Measurements from ENCODE around the gene PLCL2. TPM values are rescaled to one million over a fixed set of nuclear protein-coding genes. Genes with fewer than 3 reads are reported as not detected.

PLCL2 gene
- total and polyA plus RNA-seq, 2 experiments from 2014 or later = 1.6 to 9.7 TPM

DNA sequence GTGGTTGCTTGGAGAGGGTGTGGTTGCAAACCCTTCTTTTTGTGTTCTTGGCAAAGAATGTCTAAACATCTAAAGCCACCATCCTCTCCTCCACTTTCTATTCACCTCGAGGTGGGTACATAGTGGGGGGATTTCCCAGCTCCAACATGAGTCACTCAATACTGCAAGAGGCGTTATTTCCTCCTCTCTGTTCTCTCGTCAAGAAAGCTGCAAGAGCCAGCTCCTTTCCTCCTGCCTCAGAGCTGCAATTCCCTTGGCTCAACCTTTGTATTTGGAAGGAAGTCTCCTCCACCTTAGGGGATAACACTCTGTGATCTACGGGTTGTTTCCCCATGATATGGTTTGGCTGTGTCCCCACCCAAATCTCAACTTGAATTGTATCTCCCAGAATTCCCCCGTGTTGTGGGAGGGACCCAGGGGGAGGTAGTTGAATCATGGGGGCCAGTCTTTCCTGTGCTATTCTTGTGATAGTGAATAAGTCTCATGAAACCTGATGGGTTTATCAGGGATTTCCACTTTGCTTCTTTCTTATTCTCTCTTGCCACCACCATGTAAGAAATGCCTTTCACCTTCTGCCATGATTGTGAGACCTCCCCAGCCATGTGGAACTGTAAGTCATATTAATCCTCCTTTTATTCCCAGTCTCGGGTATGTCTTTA is 138.4 kb downstream of the PLCL2 start (continued):
- TF ChIP-seq EZH2 (IDR thresholded peaks at IDR 0.05; ENCODE audit: low read depth, unreplicated experiment) = no peak
- TF ChIP-seq, protein P1, sequence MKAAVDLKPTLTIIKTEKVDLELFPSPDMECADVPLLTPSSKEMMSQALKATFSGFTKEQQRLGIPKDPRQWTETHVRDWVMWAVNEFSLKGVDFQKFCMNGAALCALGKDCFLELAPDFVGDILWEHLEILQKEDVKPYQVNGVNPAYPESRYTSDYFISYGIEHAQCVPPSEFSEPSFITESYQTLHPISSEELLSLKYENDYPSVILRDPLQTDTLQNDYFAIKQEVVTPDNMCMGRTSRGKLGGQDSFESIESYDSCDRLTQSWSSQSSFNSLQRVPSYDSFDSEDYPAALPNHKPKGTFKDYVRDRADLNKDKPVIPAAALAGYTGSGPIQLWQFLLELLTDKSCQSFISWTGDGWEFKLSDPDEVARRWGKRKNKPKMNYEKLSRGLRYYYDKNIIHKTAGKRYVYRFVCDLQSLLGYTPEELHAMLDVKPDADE (IDR thresholded peaks at IDR 0.05) = no peak

DNA sequence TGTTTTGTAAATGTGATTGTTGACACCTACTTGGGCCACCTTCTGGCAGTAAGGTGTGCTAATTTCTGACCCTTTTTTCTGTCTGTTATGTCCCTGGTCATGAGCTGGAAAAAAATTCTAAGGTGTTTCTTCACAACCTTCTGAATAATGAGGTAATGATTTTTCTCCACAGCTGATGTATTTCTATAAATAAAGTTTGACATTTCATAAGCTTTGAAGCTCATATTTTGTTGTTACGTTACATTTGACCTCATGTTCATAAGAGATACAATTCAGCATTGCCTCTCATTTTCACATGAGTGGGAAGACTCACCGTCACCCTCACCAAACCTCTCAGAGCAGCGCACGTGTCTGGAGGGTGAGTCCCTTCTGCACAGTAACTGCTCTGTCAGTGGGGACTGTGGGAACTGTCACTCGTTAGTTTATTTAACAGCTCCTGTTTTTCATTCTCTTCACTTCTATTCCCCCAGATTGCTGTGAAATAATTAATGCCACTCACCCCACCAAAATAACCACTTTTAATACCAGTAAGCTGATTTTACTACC is 140.9 kb downstream of the PLCL2 start:
- H3K4me1 Mint-ChIP-seq = peaks cover 7% of the 10 kb centered on the region; the same call in 2 of the 3 replicates
- H3K27me3 ChIP-seq (ENCODE audit: insufficient read depth) = no peaks in the 10 kb centered on the region
- H3K4me2 ChIP-seq = no peak overlapping the region
- TF ChIP-seq ZNF114 (CRISPR knock-in tag; IDR thresholded peaks at IDR 0.05) (no peak), STAT1 (IDR thresholded peaks at IDR 0.05; ENCODE audit: unreplicated experiment) (no peak), REST (IDR thresholded peaks at IDR 0.05; ENCODE audit: unreplicated experiment) (no peak), EZH2phosphoT487 (IDR thresholded peaks at IDR 0.05; ENCODE audit: unreplicated experiment) (no peak), CREB1 (CRISPR knock-in tag; IDR thresholded peaks at IDR 0.05; ENCODE audit: low read depth) (no peak), ZNF331 (CRISPR knock-in tag; IDR thresholded peaks at IDR 0.05; ENCODE audit: low read depth) (no peak), CTCF (conservative IDR thresholded peaks at IDR 0.05; ENCODE audit: low read depth in 2 of 2) (no peak)
- TF ChIP-seq, protein P1 (IDR thresholded peaks at IDR 0.05) = no peak
- TF ChIP-seq, protein P2, sequence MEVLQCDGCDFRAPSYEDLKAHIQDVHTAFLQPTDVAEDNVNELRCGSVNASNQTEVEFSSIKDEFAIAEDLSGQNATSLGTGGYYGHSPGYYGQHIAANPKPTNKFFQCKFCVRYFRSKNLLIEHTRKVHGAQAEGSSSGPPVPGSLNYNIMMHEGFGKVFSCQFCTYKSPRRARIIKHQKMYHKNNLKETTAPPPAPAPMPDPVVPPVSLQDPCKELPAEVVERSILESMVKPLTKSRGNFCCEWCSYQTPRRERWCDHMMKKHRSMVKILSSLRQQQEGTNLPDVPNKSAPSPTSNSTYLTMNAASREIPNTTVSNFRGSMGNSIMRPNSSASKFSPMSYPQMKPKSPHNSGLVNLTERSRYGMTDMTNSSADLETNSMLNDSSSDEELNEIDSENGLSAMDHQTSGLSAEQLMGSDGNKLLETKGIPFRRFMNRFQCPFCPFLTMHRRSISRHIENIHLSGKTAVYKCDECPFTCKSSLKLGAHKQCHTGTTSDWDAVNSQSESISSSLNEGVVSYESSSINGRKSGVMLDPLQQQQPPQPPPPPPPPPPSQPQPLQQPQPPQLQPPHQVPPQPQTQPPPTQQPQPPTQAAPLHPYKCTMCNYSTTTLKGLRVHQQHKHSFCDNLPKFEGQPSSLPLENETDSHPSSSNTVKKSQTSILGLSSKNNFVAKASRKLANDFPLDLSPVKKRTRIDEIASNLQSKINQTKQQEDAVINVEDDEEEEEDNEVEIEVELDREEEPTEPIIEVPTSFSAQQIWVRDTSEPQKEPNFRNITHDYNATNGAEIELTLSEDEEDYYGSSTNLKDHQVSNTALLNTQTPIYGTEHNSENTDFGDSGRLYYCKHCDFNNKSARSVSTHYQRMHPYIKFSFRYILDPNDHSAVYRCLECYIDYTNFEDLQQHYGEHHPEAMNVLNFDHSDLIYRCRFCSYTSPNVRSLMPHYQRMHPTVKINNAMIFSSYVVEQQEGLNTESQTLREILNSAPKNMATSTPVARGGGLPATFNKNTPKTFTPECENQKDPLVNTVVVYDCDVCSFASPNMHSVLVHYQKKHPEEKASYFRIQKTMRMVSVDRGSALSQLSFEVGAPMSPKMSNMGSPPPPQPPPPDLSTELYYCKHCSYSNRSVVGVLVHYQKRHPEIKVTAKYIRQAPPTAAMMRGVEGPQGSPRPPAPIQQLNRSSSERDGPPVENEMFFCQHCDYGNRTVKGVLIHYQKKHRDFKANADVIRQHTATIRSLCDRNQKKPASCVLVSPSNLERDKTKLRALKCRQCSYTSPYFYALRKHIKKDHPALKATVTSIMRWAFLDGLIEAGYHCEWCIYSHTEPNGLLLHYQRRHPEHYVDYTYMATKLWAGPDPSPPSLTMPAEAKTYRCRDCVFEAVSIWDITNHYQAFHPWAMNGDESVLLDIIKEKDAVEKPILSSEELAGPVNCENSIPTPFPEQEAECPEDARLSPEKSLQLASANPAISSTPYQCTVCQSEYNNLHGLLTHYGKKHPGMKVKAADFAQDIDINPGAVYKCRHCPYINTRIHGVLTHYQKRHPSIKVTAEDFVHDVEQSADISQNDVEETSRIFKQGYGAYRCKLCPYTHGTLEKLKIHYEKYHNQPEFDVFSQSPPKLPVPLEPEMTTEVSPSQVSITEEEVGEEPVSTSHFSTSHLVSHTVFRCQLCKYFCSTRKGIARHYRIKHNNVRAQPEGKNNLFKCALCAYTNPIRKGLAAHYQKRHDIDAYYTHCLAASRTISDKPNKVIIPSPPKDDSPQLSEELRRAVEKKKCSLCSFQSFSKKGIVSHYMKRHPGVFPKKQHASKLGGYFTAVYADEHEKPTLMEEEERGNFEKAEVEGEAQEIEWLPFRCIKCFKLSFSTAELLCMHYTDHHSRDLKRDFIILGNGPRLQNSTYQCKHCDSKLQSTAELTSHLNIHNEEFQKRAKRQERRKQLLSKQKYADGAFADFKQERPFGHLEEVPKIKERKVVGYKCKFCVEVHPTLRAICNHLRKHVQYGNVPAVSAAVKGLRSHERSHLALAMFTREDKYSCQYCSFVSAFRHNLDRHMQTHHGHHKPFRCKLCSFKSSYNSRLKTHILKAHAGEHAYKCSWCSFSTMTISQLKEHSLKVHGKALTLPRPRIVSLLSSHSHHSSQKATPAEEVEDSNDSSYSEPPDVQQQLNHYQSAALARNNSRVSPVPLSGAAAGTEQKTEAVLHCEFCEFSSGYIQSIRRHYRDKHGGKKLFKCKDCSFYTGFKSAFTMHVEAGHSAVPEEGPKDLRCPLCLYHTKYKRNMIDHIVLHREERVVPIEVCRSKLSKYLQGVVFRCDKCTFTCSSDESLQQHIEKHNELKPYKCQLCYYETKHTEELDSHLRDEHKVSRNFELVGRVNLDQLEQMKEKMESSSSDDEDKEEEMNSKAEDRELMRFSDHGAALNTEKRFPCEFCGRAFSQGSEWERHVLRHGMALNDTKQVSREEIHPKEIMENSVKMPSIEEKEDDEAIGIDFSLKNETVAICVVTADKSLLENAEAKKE (CRISPR knock-in tag; IDR thresholded peaks at IDR 0.05) = no peak

More for the DNA sequence above, 140.9 kb downstream of the PLCL2 start:
- Mint-ChIP-seq H3K4me3 (no peak overlapping the region), H3K36me3 (ENCODE audit: low read depth) (no peaks in the 10 kb centered on the region), H3K27me3 (ENCODE audit: insufficient read depth, low read depth, poor library complexity) (peaks cover 2% of the 10 kb centered on the region), H3K27ac (no peak overlapping the region), H3K9me3 (no peaks in the 10 kb centered on the region)
- Histone ChIP-seq H3K4me1 (ENCODE audit: insufficient read depth) (no peaks in the 10 kb centered on the region), H3K9me2 (ENCODE audit: insufficient read depth) (no peaks in the 10 kb centered on the region), H3K4me3 (no peak overlapping the region), H3K79me2 (replicated peaks; ENCODE audit: insufficient read depth) (no peaks in the 10 kb centered on the region), H2AFZ (no peak overlapping the region), H3F3A (replicated peaks; ENCODE audit: low read depth) (no peaks in the 10 kb centered on the region), H3K27ac (ENCODE audit: low read depth) (no peak overlapping the region), H3K36me3 (ENCODE audit: insufficient read depth) (no peaks in the 10 kb centered on the region), H4K20me1 (replicated peaks; ENCODE audit: insufficient read depth) (no peaks in the 10 kb centered on the region)
- ATAC-seq (no peak), DNase-seq (ENCODE audit: low spot score) (no peak)

Data from GM23338 (cell line).